Smooth muscle cell (in vitro differentiated cells): Measurements from ENCODE around the gene DUSP28. TPM values are rescaled to one million over a fixed set of nuclear protein-coding genes. Genes with fewer than 3 reads are reported as not detected.

ENCODE experiments used
- DNase-seq: peaks from one replicate; lab custom pipeline; 2025; ENCODE audit not compliant: unreplicated experiment; lab: John Stamatoyannopoulos, UW
- H2AFZ ChIP-seq: fragments of 200-600 bp; sonication (generic); 2 replicates; pipeline ENCODE4 v1.6.0; 2016; ENCODE audit warnings: antibody characterized with exemption, low read depth, mild to moderate bottlenecking
- H3F3A ChIP-seq: fragments of 200-600 bp; sonication (generic); 2 replicates; pipeline ENCODE4 v1.6.0; 2017; ENCODE audit warnings: antibody characterized with exemption, low read depth
- H3K27ac ChIP-seq: fragments of 200-600 bp; sonication (generic); 2 replicates; pipeline ENCODE4 v1.5.1; 2016; ENCODE audit warnings: low read depth, mild to moderate bottlenecking
- H3K27me3 ChIP-seq: fragments of 200-600 bp; sonication (generic); 2 replicates; pipeline ENCODE4 v1.6.1; 2016; ENCODE audit warnings: low read depth, mild to moderate bottlenecking
- H3K36me3 ChIP-seq: fragments of 200-600 bp; sonication (generic); 2 replicates; pipeline ENCODE4 v1.5.1; 2016; ENCODE audit warnings: low read depth
- H3K4me1 ChIP-seq: fragments of 200-600 bp; sonication (generic); 2 replicates; pipeline ENCODE4 v1.5.1; 2016; ENCODE audit warnings: low read depth
- H3K4me2 ChIP-seq: fragments of 200-600 bp; sonication (generic); 2 replicates; pipeline ENCODE4 v1.6.0; 2016; ENCODE audit warnings: mild to moderate bottlenecking
- H3K4me3 ChIP-seq: fragments of 200-600 bp; sonication (generic); 2 replicates; pipeline ENCODE4 v1.5.1; 2016; ENCODE audit warnings: mild to moderate bottlenecking
- H3K79me2 ChIP-seq: fragments of 200-600 bp; sonication (generic); 2 replicates; pipeline ENCODE4 v1.6.0; 2016; ENCODE audit warnings: low read depth, mild to moderate bottlenecking
- H3K9ac ChIP-seq: fragments of 200-600 bp; sonication (generic); 2 replicates; pipeline ENCODE4 v1.6.0; 2016; ENCODE audit warnings: low read depth
- H3K9me3 ChIP-seq: fragments of 200-600 bp; sonication (generic); replicated peaks from 2 replicates; pipeline ENCODE4 v1.5.1; 2016; ENCODE audit warnings: low read depth
- H4K20me1 ChIP-seq: fragments of 200-600 bp; sonication (generic); 2 replicates; pipeline ENCODE4 v1.6.0; 2016; ENCODE audit warnings: low read depth
- WGBS: methylation state at CpG from one replicate; pipeline ENCODE4 v1.1.7; 2016; ENCODE audit warnings: low lambda C conversion rate; 5-methylcytosine and 5-hydroxymethylcytosine counted together
- polyA plus RNA-seq: library from polyadenylated mRNA; unstranded; fragments of >200 nt; fragmentation: Nextera tagmentation; extraction: Ambion mirVana; gene quantifications from 2 replicates; pipeline ENCODE4 v1.2.1, GENCODE V29; 2016
- total RNA-seq: library from RNA; depleted of rRNA; stranded (reverse); fragments of >200 nt; gene quantifications from 2 replicates; pipeline ENCODE4 v1.2.3, GENCODE V29; 2014
- TF ChIP-seq, protein P1 (sequence below): fragments of 200-600 bp; sonication (generic); IDR thresholded peaks from 2 replicates; pipeline ENCODE4 v1.5.1; 2017; ENCODE audit warnings: borderline replicate concordance, mild to moderate bottlenecking, antibody characterized with exemption; ENCODE audit not compliant: insufficient read depth, poor library complexity, severe bottlenecking

Gene DUSP28, protein sequence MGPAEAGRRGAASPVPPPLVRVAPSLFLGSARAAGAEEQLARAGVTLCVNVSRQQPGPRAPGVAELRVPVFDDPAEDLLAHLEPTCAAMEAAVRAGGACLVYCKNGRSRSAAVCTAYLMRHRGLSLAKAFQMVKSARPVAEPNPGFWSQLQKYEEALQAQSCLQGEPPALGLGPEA
- total RNA-seq (2.2 and 2.9 TPM in 2 replicates), polyA plus RNA-seq (6.4 and 6.5 TPM in 2 replicates)

DNA sequence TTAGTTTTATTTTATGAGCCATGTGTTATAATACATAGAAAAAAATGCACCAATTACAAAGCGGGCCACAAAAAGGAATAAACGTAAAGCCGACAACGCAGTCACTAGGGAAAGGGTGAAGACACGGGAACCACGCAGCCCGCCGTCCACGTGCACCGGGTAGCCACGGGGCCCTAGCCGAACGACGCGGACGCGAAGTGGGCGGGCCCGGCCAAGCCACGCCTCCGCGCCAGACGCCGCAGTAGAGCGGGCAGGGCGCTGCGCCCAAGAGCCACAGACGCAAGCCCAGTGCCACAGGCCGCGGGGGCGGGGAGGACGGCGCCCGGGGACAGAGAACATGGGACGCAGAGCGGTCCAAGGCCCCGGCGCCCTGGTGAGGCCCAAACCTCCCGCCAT, at the start of gene DUSP28:
Gene DUSP28 (plus strand): TSS at position 274 of the 396 bp plus-strand sequence. CDS start 328 bp downstream, outside the sequence.
- Histone ChIP-seq H3K4me3 (peak within 1 kb of the TSS; percentile 85), H3K79me2 (peaks cover 17% of the 10 kb centered on the region), H4K20me1 (peaks cover 35% of the 10 kb centered on the region), H3F3A (peaks cover 16% of the 10 kb centered on the region), H3K27ac (peak within 1 kb of the TSS; percentile 95), H3K27me3 (no peaks in the 10 kb centered on the region), H3K9ac (peak within 1 kb of the TSS; percentile 92), H3K4me2 (peak within 1 kb of the TSS; percentile 96), H2AFZ (peak within 1 kb of the TSS; percentile 74), H3K36me3 (no peaks in the 10 kb centered on the region), H3K9me3 (no peaks in the 10 kb centered on the region), H3K4me1 (peaks cover 13% of the 10 kb centered on the region)
- TF ChIP-seq, protein P1, sequence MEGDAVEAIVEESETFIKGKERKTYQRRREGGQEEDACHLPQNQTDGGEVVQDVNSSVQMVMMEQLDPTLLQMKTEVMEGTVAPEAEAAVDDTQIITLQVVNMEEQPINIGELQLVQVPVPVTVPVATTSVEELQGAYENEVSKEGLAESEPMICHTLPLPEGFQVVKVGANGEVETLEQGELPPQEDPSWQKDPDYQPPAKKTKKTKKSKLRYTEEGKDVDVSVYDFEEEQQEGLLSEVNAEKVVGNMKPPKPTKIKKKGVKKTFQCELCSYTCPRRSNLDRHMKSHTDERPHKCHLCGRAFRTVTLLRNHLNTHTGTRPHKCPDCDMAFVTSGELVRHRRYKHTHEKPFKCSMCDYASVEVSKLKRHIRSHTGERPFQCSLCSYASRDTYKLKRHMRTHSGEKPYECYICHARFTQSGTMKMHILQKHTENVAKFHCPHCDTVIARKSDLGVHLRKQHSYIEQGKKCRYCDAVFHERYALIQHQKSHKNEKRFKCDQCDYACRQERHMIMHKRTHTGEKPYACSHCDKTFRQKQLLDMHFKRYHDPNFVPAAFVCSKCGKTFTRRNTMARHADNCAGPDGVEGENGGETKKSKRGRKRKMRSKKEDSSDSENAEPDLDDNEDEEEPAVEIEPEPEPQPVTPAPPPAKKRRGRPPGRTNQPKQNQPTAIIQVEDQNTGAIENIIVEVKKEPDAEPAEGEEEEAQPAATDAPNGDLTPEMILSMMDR = no peak
- DNase-seq = peak; percentile 81
- 2% methylated on average over 31 of the region's 39 CpGs for WGBS

DNA sequence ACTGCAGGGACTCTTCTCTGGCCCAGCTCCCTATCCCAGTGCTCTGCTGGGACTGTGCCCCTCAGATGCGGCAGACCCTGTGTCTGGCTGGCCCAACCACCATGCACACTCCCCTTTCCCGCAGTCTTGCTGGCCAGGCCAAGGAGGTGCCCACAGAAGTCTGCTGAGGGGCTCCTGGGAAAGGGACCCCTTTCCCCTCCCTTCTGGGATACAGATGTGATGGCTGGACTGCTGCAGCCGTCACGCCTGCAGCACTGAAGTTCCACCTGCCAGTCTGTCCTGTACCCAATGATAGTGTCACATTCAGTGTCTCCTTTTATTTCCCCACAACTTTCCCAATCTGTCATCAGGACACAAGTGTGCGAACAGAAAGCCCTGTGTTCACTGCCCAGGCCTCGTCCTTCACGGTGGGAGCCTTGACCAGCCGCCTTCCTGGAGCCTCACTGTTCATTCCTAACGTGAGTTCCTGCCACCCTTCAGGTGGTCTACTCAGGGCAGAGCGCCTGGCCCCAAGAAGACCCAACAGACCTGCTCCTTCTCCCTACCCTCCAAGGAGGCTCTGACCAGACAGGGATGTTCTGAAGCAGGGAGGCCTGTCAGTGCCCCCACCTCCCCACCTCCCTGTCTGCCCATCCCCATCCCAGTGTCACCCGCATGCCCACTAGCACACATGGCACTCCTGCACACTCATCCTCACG, 49.5 kb upstream of the DUSP28 start:
- Histone ChIP-seq H3K27me3 (no peaks in the 10 kb centered on the region), H2AFZ (no peak overlapping the region), H3F3A (no peaks in the 10 kb centered on the region), H3K36me3 (no peaks in the 10 kb centered on the region), H4K20me1 (no peaks in the 10 kb centered on the region), H3K9ac (no peak overlapping the region), H3K4me3 (no peak overlapping the region), H3K4me2 (no peak overlapping the region), H3K27ac (no peak overlapping the region), H3K4me1 (no peaks in the 10 kb centered on the region), H3K79me2 (no peaks in the 10 kb centered on the region), H3K9me3 (no peaks in the 10 kb centered on the region)
- 95% methylated on average over 12 of the region's 12 CpGs for WGBS
- DNase-seq = no peak
- TF ChIP-seq, protein P1 = no peak

DNA sequence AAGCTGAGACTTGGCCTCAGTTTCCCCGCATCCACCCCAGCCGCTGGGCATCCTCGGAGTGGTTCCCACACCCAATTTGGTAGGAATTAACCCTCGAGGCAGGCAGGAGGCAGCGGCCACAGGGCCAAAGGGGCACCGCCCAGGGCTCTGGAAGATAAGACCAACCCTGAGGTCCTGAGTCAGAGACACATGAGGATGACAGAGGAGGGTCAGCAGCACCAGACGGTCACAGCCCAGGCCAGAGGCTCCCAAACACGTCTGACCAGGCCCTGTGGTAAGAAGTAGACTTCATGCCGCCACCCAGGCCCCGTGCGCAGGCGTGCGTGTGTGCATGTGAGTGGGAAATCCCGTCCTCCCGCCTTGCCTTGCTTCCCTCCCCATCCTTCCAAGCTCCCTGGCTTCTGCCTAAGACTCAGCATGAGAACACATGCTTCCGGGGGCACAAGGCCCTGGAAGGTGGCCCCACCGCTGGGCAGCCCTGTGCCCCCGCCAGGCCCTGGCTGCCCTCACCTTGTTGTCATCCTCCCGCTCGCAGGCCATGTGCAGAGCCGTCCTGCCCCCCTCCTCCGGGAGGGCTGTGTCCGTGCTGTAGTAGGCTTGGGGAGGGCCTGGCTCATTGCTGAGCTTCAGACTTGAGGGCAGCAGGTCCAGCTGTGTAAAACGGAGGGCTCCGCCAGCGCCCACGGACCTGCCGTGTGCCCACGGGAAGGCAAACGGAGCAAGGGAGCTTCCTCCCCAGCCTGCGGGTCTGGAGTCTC, 48.6 kb upstream of the DUSP28 start:
- Histone ChIP-seq H3K9ac (no peak overlapping the region), H3K4me3 (no peak overlapping the region), H3K36me3 (no peaks in the 10 kb centered on the region), H4K20me1 (no peaks in the 10 kb centered on the region), H3K4me1 (no peaks in the 10 kb centered on the region), H3K9me3 (no peaks in the 10 kb centered on the region), H3K27ac (no peak overlapping the region), H3K79me2 (no peaks in the 10 kb centered on the region), H3K4me2 (no peak overlapping the region), H3K27me3 (no peaks in the 10 kb centered on the region), H2AFZ (no peak overlapping the region), H3F3A (no peaks in the 10 kb centered on the region)
- TF ChIP-seq, protein P1 = no peak
- 94% methylated on average over 31 of the region's 31 CpGs for WGBS
- no peak for DNase-seq
